ENCODE data around the gene ARL14.
"Not testable (repeated sequence)": the region's sequence is repeated elsewhere in the genome, so short reads cannot be mapped to it uniquely, and the experiment has no call there.

ARL14 gene

DNA sequence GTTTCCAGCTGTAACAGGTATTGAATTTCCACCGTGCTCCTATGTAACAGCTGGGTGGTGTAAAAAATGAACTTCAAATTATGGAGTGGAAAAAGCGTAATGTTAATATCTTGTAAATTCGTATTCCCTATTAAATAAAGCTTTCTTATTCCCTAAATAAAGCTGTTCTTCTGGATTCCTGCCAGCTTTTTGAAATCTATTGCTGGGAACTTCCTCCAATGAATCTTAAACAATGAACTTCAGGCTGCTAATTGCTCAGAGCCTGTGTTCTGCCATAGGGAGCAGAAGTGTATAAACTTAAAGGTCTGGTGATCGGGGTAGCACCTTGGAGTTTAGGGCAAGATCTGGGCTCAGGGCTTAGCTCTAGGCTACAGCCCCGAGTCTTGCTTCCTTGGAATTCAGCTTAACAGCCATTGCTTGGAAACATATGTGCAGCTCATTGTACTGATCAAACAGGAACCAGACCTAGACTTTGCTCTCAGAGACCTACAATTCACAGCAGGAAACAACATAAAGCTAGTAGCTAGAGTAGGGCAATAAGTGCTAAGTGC is 1.4 kb downstream of the ARL14 start:
- DNase-seq, result peak; percentile 21

DNA sequence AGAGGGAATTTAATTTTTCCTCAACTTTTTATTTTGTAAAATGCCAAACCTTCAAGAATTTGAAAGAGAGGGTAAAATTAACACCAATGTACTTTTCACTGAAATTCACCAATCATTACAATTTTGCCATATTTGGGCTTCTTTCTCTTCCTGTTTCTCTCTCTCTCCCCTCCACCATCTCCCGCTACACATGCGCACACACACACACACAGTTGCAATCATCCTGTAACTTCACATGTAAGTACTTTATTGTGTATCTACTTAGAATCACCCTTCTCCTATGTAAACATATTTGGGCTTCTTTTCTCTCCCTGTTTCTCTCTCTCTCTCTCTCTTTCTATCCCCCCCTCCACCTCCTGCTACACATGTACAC is 7.4 kb downstream of the ARL14 start:
- DNase-seq, result no peak

DNA sequence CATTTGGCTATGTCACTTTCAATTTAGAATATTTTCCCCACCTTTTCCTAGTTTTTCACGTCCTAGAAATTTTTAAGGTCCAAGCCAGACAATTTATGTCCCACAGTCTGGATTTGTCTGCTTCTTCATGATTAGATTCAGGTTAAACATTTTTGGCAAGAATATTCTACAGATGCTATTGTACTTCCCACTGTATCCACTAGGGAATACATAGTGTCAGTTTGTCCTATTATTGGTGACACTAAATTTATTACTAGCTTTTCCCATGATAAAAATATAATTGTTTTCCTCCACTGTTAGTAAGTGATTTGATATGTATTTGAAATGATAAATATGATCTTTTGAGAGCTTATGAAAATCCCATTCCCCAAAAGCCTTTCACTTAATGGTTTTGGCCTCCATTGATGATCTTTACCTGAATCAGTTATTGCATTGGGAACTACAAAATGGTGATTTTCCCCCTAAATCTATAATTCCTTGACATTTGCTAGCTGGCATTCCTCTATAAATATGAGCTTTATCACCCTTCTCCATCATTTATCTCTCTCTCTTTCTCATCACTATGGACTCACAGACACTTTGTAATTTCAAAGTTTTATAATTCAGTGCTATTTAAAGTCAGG is 8.3 kb downstream of the ARL14 start:
- DNase-seq, result no peak

DNA sequence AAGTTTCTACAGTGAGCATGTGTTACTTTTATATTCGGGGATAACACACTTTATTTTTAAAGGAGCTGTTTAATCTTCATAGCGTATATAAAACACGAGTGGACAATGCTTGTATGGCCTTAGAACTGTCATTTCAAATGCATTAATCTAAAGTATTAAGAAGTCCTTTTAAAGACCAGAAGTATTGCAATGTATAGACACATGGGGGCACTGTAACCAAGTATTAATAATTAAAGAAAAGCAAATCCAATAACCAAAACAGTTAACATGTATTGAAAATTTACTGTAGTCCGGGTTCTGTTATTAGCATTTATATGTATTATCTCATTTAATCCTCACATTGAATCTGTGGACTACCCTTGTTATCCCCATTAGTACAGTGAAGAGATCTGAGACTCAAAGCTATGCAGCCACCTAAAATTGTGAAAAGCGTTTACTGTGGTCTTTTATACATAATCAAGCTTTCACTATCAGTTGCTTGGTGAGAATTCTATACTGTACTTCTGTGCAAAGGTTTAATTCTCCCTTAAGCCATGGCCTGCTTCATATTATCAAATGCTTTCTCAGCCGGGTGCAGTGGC is 10.1 kb downstream of the ARL14 start:
- DNase-seq, result peak; percentile 24

DNA sequence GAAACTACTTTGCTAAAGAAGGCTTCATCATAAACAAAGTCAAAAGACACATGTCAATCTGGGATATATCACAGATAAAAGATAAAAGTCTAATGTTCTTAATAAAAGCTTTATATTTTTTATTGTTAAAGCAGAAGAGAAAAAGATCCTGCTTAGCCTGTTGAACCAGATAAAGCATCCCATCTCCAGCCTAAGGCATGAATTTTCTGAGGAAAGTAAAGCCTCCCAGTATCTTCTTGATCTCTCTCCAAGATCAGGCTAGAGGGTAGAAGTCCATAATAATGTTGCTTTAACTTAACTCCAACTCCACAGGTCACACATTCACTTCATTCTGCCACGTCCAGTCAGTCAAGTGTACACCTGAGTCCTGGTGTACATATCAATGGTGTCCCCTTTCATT is 14.2 kb downstream of the ARL14 start:
- no peak for DNase-seq

DNA sequence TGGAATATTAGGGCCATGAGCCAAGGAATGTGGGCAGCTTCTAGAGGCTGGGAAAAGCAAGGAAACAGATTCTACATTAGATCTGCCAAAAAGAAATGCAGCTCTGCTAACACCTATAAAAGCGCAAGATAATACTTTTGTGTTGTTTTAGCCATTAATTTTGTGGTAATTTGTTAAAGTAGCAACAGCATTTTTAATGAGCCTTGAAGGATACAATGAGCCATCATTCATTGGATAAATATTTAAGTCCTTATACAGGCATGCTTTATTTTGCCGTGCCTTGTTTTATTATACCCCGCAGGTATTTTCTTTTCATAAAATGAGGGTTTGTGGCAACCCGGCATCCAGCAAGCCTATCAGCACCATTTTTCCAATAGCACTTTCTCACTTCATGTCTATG is 15.0 kb downstream of the ARL14 start:
- DNase-seq, result no peak

DNA sequence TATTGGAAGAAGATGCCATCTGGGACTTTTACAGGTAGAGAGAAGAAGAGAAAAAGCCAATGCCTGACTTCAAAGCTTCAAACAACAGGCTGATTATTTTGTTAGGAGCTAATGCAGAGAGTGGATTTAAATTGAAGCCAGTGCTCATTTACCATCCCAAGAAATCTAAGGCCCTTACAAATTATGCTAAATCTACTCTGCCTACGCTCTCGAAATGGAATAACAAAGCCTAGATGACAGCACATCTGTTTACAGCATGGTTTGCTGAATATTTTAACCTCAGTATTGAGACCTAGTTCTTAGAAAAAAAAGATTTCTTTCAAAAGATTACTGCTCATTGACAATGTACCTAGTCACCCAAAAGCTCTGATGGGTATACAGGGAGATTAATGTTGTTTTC is 16.2 kb downstream of the ARL14 start:
- no peak for DNase-seq

DNA sequence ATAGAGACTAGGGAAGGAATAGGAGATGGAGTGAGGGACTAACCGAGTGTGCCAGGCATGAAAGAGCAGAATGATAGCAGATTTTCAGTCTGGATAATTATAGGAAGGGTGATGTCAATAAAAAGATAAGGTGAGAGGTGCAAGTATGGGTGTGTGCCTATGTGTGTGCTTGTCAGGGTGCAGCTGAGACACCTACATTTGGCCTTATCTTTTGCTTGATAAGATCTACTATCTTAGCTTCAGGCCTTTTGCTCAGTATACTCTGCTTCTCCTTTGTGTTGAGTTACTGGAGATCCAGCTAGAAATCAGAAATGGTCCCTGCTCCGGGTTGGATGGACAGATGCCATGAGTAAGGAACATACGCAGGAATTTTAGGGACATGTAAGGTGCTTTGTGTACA is 17.4 kb downstream of the ARL14 start:
- no peak for DNase-seq

DNA sequence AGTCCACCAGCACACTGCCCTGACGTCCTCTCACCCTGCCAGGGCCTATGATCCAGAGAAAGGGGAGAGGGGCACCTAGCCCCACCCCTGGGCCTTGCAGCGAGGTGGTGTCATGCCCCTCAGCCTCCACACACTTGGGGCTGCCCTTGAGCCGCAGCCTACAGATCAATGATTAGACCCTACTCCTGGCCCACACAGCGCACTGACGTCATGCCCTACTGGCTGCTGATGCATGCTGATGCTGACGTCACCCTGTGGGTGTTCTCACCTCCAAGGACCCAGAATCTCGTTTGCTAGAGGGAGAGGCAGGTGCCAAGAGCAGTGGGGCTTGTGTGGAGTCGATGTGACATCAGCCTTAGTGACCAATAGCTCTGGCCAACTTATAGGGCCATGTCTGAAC is 18.0 kb downstream of the ARL14 start:
- DNase-seq, result no peak

DNA sequence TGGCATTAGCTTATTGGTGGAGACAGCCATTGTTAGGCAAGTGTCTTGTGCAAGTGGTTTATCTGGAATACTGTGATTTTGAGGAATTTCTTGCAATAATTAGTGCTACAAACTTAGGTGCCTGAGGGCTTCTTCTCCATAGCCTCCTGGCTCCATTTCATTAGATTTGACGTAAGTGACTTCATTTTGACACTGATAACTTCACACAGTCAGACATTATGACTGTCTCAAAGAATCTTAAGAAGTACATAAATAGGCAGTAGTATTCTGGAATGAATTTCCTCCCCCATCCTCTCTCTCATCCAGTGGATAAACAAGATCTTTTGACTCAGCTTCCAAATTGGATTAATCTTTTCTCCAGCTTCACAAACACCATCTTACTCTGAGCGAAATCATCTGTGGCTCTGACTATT is 19.0 kb downstream of the ARL14 start:
- DNase-seq, result no peak

DNA sequence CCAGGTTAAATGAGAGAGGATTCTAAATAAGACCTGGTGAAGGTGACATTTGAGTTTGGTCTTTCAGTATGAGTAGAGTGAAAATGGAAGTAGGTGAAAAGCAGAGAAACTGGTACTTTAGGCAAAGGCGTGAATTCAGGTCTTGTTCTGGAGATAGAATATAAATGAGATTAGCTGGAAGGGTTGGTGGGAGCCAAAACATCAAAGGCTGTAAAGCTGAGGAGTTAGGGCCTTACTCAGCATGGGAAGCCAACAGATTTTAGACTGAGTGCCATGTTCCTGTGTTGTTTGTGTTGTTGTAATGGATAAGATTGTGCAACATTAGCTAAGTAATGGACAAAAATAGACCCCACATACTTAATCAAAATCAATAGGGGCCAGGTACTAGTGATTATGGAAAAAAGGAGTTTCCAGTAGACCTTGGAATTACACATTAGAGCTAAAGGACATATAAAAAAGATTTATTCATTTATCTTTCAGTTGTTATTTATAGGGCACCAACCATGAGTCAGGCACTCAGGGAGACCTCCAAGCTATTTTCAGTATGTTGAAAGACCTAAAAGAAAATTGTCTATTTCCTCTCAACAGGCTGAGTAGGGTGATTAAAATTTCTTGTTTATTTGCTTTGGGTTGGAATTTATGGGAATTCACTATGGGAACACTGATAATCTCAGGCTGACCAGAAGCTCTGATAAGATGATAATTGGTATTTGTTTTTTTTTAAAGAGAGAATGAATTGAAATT is 20.8 kb downstream of the ARL14 start:
- DNase-seq, result peak; percentile 45

DNA sequence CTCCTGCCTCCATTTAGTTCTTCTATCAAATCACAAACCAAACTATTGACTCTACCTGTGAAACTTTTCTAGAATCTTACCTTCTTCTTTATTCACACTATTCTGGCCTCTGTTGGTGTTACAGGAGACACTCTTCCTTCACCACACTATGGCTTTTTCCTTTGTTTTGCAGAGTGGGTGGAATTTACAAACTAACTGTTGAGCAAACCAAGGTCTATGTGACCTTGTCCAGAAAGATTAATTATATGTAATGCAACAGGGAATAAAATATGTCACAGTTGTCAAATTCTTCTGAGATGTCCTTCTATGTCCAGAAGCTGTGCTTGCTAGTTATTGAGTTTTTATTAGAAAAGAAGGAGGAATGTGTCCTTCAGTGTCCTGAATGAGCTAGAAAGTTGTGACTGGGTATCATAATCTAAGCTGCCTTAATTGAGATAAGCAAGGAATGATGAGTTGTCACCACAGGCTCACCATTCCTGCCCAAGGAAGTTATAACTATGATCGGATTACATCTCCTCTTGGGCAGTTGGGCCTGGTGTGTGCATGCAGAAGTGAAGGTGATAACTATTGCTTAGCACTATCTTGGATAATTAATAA is 21.7 kb downstream of the ARL14 start:
- DNase-seq, result no peak

DNA sequence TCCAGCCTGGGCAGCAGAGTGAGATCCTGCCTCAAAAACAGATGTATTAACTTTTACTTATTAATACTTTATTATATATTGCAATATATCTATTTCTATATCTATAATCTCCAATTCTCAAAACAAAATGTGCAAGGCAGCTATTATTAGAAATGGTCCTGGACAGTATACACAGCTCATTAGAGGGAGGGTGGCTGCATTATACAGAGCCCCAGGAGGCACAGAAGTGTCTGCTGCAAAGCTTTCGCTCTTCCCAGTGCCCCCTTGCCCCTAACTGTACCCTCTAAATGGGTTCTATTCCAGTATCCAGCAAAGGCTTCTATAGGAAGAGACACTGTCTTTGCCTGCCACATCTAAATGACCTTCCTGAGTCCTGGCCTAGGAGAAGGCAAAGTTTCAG is 24.5 kb downstream of the ARL14 start:
- DNase-seq, result no peak

DNA sequence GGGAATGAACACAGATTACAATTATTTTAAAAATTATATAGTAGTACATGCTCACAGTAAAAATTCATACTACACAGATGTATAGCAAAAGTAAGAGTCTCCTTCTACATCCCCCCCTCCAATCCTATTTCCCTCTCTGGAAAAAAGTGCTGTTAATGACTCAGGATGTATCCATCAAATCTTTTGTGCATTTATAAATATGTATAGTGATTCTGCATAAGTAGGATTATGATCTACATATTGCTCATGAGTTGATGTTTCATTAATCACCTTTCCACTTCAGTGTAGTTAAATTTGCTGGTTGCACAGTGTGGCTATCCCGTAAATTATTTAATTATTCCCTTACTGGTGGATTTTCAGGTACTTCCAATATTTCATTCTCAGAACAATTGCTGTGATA is 25.3 kb downstream of the ARL14 start:
- DNase-seq, result no peak

DNA sequence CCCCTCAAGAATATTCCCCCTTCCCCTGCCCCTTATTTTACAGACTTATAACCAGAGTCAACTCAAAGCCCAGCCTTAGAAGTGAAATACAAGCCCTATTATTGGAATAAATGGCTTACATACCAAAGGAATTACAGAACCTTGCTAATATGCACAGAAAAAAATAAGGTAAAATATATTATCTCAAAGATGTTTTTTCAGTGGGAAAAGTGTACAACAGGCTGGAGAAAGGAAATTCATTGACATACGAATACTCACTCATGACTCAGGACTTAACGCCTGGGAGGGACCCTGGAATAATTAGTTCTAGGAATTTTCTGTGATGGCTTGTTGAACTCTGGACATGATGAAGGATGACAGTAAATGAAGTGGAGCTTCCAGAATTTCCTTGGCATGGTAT is 27.0 kb downstream of the ARL14 start:
- DNase-seq, result peak; percentile 16

DNA sequence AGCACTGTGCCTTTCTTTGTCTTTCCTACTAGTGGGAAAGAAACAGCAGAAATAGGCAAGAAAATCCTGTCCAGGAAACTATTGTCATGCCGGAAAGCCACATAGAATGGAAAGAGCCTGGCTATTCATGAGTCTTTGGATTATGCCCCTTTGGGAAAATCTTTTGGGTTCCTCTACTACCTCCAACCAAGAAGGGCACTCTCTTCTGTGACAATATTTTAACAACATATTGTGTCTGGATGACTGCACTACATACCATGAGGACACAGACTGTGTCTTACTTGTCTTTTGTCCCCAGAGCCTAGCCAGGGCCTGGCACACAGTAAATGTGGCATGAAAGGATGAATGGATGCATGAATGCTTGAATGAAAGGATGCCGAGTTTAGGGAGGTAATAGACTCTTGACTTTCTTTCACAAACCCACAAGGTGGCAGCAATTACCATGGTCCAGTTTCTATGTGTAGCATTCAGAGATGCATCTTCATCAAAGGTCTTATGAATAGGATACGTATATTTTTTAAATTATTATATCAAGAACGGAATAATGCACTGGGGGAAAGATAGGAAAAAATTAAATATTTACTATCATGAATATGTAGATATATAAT is 30.3 kb downstream of the ARL14 start:
- peak; percentile 57 for DNase-seq

DNA sequence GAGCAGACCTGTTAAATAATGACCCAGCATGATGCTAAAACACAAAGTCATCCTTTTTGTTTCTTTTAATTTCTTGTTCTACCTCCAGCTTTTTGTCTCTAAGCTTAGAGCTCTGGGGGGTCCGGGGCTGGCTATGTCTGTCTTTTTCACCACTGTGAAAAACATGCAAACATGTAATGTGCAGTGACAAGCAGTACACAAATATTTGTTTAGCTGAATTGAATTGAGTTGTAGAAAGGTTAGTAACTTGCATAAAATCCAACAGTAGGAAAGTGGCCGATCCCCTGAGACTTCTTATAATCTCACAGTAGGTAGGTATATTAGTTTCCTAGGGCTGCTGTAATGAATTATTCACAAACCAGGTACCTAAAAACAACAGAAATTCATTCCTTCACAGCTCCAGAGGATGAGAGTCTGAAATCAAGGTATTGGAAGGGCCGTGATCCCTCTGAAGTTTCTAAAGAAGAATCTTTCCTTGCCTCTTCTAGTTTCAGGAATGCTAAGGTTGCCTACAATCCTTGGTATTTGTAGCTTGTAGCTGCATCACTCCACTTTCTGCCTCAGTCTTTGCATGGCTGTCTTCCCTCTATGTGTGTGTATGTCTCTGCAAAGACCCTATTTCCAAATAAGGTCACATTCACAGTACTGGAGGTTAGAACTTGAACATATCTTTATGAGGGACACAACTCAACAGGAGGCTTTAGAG is 32.7 kb downstream of the ARL14 start:
- no peak for DNase-seq

DNA sequence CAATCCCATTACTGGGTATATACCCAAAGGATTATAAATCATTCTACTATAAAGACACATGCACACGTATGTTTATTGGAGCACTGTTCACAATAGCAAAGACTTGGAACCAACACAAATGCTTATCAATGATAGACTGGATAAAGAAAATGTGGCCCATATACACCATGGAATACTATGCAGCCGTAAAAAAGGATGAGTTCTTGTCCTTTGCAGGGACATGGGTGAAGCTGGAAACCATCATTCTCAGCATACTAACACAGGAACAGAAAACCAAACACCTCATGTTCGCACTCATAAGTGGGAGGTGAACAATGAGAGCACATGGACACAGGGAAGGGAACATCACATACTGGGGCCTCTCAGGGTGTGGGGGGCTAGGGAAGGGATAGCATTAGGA is 36.2 kb downstream of the ARL14 start:
- DNase-seq, result not testable (repeated sequence)

DNA sequence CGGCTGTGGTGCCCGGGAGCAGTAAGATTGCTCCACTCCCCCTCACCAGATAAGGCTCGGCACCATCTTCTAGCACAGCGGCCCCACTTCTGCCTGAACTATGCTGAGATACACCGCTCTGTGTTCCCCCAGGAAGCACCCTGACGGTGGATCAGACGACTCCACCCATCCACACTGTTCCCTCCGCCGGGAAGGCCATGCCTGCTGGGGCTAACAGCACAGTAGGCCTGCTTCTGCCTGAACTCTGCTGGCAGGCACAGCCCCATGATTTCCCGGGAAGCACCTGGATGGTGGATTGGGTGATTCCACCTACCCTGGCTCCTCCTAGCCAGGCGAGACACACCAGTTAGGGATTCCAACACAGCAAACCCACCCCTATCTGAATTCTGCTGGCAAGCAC is 42.8 kb downstream of the ARL14 start:
- DNase-seq, result no peak

DNA sequence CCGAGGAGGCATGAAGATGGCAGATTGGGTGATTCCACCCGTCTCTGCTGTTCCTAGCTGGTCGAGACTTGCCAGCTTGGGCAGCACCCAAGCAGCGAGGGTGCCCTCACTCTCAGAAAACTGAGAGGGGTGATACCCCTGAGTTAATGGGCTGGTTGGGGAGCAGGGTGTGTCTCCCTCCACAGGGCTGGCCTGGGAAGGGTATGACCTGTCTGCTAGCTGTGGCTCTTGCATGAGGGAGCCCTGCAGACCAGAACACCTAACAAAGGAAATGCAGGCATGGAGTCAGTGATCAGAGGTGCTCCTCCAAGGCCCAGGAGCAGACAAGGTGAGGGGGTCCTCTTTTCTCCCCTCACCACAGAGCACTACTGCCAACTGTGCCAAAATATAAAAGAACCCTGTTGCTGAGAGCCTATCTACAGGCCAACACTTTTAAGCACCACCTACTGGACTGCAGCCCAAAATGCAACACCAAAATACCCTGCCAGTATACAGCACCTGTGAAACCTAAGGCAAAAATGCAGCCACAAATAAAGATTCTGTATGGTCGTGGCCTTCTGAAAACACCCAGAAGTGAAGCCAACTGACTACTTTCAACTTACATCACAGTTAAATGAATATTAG is 43.3 kb downstream of the ARL14 start:
- no peak for DNase-seq

DNA sequence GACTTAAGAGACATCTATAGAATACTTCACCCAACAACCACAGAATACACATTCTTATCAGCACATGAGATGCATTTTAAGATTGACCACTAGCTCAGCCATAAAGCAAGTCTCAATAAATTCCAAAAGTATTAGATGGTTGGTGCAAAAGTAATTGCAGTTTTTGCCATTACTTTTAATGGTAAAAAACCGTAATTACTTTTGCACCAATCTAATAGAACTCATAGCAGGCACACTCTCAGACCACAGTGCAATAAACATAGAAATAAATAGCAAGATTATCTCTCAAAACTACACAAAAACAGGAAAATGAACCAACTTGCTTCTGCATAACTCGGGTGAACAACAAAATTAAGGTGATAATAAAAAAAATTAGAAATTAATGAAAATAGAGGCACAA is 45.4 kb downstream of the ARL14 start:
- DNase-seq, result no peak

DNA sequence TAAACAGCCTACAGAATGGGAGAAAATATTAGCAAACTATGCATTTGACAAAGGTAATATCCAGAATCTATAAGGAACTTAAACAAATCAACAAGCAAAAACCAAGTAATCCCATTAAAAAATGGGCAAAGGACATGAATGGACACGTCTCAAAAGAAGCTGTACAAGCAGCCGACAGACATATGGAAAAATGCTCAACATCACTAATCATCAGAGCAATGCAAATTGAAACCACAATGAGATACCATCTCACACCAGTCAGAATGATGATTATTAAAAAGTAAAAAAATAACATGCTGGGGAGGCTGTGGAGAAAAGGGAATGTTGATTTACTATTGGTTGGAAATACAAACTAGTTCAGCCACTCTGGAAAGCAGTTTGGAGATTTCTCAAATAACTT is 48.4 kb downstream of the ARL14 start:
- DNase-seq, result peak; percentile 3
